ENCODE measurements around the gene ZNF398. TPM values are rescaled to one million over a fixed set of nuclear protein-coding genes. Genes with fewer than 3 reads are reported as not detected.

Gene ZNF398
- total RNA-seq, 1 experiment from 2014 or later = 62.1 TPM

DNA sequence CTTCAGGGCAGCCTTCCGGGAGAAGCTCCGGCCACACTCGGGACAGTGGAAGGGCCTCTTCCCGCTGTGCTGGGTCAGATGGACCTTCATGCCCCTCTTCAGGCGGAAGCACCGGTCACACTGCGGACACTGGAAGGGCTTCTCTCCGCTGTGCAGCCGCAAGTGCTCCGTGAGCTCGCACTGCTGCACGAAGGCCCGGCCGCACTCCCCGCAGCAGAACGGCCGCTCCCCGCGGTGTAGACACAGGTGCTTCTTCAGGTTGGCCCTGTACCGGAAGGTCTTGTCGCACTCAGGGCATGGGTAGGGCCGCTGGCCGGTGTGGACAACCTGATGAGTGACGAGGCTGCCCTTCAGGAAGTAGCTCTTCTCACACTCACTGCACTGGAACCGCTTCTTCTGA, 42.5 kb upstream of the ZNF398 start:
- Mint-ChIP-seq H3K36me3 (ENCODE audit: insufficient read depth in 1 of 3, low read depth in 3 of 3) (peaks cover 8 to 14% (median 11%) of the 10 kb centered on the region in 3 experiments; a peak in 6 of 7 replicates), H3K4me3 (no peak overlapping the region), H3K27ac (no peak overlapping the region), H3K4me1 (peaks cover 0 to 2% of the 10 kb centered on the region in 2 experiments; a peak in 1 of 4 replicates), H3K27me3 (ENCODE audit: low read depth) (no peaks in the 10 kb centered on the region), H3K9me3 (no peaks in the 10 kb centered on the region; a peak in 1 of 5 replicates)
- Histone ChIP-seq H2BK15ac (ENCODE audit: low read depth, low read length) (no peak overlapping the region), H3K79me2 (ENCODE audit: insufficient read depth, low read length) (no peaks in the 10 kb centered on the region), H3K18ac (ENCODE audit: insufficient read length, low read depth, low read length) (no peak overlapping the region), H4K20me1 (ENCODE audit: control insufficient read depth, insufficient read depth, insufficient read length) (no peaks in the 10 kb centered on the region), H3K27me3 (ENCODE audit: insufficient read depth, low read length) (no peaks in the 10 kb centered on the region), H4K5ac (ENCODE audit: insufficient read length, low read depth, low read length) (no peak overlapping the region), H3K9me3 (ENCODE audit: control insufficient read depth, low read depth, low read length) (no peaks in the 10 kb centered on the region), H3K79me1 (ENCODE audit: insufficient read depth, low read depth, low read length, poor library complexity, severe bottlenecking) (no peaks in the 10 kb centered on the region), H3K9ac (ENCODE audit: extremely low read depth, insufficient read length, low read length) (no peak overlapping the region), H3K4ac (ENCODE audit: low read depth, low read length) (no peak overlapping the region), H3K23ac (ENCODE audit: insufficient read length, low read depth, low read length) (no peak overlapping the region), H4K8ac (replicated peaks; ENCODE audit: insufficient read length, low read depth, low read length) (no peak overlapping the region), H3K56ac (ENCODE audit: insufficient read length, low read depth, low read length) (no peak overlapping the region), H2BK12ac (ENCODE audit: insufficient read length, low read depth, low read length) (no peak overlapping the region), H2BK5ac (ENCODE audit: insufficient read length, low read length) (no peak overlapping the region), H3K4me2 (ENCODE audit: insufficient read depth, insufficient read length, low read length) (no peak overlapping the region), H2BK120ac (ENCODE audit: low read depth, low read length, poor library complexity, severe bottlenecking) (no peak overlapping the region), H2AK5ac (ENCODE audit: insufficient read length, low read length) (no peak overlapping the region), H3K23me2 (ENCODE audit: insufficient read length, low read depth, low read length, poor library complexity, severe bottlenecking) (no peaks in the 10 kb centered on the region), H3K14ac (ENCODE audit: insufficient read depth, low read length) (no peak overlapping the region), H2AFZ (ENCODE audit: low read length) (no peak overlapping the region), H3K27ac (ENCODE audit: insufficient read length, low read depth, low read length) (no peak overlapping the region), H2BK20ac (ENCODE audit: low read depth, low read length, poor library complexity, severe bottlenecking) (no peak overlapping the region), H3T11ph (ENCODE audit: low read length) (no peak overlapping the region), H4K91ac (ENCODE audit: insufficient read length, low read depth, low read length) (no peak overlapping the region), H3K4me1 (ENCODE audit: insufficient read depth, low read length) (no peaks in the 10 kb centered on the region)
- WGBS (ENCODE audit: extremely low coverage, insufficient read length, low lambda C conversion rate) = no CpG with 5 or more reads among the region's 25 CpGs
- DNase-seq = no peak
- TF ChIP-seq, protein P1, sequence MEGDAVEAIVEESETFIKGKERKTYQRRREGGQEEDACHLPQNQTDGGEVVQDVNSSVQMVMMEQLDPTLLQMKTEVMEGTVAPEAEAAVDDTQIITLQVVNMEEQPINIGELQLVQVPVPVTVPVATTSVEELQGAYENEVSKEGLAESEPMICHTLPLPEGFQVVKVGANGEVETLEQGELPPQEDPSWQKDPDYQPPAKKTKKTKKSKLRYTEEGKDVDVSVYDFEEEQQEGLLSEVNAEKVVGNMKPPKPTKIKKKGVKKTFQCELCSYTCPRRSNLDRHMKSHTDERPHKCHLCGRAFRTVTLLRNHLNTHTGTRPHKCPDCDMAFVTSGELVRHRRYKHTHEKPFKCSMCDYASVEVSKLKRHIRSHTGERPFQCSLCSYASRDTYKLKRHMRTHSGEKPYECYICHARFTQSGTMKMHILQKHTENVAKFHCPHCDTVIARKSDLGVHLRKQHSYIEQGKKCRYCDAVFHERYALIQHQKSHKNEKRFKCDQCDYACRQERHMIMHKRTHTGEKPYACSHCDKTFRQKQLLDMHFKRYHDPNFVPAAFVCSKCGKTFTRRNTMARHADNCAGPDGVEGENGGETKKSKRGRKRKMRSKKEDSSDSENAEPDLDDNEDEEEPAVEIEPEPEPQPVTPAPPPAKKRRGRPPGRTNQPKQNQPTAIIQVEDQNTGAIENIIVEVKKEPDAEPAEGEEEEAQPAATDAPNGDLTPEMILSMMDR (conservative IDR thresholded peaks at IDR 0.05) = no peak

Measured in H9 (cell line).